ENCODE data around the gene LMO7.

GRCh38 chr13:75779393-75779792, 143.3 kb downstream of the LMO7 start:
- no peak for TF ChIP-seq CTCF (IDR thresholded peaks at IDR 0.05)
- no peak for TF ChIP-seq POLR2AphosphoS5 (IDR thresholded peaks at IDR 0.05; ENCODE audit: low read depth, low read length)
- TF ChIP-seq SIN3A (IDR thresholded peaks at IDR 0.05; ENCODE audit: borderline replicate concordance, insufficient read depth, low read depth, low read length): no peak
- no peak for TF ChIP-seq REST (IDR thresholded peaks at IDR 0.05; ENCODE audit: insufficient read depth in 1 of 2, low read depth in 2 of 2, low read length in 1 of 2)
- no peak for TF ChIP-seq TCF7L2 (IDR thresholded peaks at IDR 0.05; ENCODE audit: low read depth, low read length)

All from Panc1 (cell line).